ENCODE data around the gene TLE4.

The TLE4 gene

DNA sequence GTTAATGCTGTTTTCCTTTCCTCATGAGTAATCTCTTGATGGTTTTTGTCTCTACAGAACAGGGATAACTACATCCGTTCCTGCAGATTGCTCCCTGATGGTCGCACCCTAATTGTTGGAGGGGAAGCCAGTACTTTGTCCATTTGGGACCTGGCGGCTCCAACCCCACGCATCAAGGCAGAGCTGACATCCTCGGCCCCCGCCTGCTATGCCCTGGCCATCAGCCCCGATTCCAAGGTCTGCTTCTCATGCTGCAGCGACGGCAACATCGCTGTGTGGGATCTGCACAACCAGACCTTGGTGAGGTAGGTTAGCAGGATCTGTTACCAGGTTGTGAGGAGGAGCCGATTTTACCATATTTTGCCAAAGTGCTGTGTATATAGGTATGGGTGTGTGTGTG, 148.2 kb downstream of the TLE4 start:
- DNase-seq (ENCODE audit: low spot score): no peak
- TF ChIP-seq, protein P1, sequence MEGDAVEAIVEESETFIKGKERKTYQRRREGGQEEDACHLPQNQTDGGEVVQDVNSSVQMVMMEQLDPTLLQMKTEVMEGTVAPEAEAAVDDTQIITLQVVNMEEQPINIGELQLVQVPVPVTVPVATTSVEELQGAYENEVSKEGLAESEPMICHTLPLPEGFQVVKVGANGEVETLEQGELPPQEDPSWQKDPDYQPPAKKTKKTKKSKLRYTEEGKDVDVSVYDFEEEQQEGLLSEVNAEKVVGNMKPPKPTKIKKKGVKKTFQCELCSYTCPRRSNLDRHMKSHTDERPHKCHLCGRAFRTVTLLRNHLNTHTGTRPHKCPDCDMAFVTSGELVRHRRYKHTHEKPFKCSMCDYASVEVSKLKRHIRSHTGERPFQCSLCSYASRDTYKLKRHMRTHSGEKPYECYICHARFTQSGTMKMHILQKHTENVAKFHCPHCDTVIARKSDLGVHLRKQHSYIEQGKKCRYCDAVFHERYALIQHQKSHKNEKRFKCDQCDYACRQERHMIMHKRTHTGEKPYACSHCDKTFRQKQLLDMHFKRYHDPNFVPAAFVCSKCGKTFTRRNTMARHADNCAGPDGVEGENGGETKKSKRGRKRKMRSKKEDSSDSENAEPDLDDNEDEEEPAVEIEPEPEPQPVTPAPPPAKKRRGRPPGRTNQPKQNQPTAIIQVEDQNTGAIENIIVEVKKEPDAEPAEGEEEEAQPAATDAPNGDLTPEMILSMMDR (IDR thresholded peaks at IDR 0.05; ENCODE audit: extremely low read depth, missing control alignments): no peak

DNA sequence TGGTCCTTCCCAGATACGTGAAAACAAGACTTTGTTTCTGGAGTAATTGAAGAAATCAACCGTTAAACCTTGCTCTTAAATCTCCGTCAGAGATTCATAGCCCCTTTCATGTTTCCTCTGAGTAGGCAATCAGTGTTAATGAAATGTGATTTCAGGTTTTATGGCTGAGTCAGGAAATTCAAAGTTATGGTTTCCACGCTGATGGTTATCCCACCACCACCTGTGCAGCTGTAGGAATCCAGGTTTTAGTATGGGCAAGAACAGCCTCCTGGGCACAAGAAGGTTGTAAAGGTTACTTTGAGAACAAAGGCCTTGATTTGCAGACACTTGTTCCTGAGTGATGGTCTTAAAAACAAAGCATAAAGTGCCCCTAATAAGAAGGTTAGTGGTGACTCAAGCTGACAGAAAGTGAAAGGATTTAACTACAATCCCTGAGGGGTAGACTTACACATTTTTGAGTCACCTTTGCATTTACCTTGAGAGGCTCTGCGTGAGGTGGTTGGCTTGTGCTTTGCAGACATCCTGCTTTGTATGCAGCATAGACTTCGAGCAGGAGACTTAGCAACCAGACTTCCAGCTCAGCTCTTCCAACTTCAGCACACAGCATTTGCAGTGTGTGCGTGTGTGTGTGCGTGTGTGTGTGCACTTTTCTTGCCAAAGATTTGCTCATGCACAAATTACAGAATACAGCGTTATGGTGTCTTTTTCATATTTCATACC, 159.6 kb downstream of the TLE4 start:
- peak; percentile 30 for DNase-seq (ENCODE audit: low spot score)
- TF ChIP-seq, protein P1 (IDR thresholded peaks at IDR 0.05; ENCODE audit: extremely low read depth, missing control alignments): no peak

DNA sequence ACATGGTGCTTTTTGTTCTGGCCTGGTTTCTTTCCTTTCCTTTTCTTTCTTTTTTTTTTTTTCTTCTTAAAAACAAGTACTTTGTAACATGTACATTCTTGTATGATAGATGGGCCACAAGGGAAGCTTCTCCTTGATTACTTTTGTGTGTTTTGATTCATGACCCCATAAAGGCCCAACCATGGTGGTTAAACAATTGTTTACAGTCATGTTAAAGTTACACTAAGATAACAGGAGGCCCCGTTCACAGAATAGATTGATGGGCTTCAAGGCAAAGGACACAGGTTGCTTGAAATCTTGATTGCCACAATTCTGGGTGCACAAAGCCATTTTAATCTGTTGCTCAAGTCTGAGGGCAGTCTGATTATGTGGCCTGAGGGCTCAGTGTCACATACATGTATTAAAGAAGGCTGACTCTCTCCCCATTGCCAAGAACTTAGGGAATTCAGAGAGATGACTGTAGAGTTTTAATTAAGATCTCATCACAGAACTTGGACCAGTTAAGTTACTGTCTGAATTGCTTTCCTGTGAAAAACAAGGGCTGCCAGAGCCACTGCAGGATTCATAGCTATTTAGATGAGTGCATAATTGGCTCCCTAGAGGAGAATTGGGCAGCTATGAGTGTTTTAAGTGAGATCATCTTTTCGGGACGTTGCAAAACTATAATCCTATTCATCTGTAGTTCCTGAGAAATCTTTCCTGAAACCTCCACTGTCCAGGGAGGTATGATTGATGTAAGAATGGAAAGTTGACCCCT, 163.4 kb downstream of the TLE4 start:
- no peak for DNase-seq (ENCODE audit: low spot score)

DNA sequence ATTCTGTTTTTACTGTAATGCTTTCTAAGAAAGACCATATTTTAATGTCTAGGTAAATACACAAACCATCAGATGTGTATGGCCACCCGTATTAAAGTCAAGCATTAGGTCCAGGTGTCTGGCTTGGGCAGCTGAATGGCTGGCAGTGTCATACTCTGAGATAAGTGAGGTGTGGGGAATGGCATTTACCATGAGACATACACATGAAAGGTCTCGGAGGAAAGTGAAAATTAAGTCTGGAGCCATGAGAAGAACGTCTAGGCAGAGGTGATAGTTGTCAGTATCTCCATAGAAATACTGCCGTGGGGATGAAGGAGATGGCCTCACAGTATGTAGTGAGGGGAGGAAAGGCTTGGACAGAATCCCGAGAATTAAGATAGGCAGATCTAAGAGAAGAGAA, 164.3 kb downstream of the TLE4 start:
- no peak for DNase-seq (ENCODE audit: low spot score)
- TF ChIP-seq, protein P1 (IDR thresholded peaks at IDR 0.05; ENCODE audit: extremely low read depth, missing control alignments): no peak

More for the DNA sequence above, 163.4 kb downstream of the TLE4 start:
- TF ChIP-seq, protein P1 (IDR thresholded peaks at IDR 0.05; ENCODE audit: extremely low read depth, missing control alignments): no peak

DNA sequence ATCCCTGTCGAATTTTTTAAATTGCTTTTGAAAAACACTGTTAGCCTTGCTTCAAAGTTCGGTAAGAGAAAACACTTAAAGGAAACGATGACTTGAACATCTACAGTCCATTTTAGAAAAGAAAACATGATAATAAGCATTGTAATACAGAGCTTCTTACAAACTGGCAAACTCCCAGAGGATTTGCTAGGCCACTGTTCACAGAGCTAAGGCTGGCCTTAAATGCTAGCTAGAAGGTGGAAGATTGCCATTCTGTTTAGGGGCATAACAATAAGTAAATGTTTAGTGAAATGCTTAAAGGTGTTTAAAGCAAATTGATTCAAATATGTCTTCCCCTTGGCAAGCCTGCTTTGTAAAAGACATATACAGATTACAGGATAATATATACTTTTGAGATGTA, 169.6 kb downstream of the TLE4 start:
- DNase-seq (ENCODE audit: low spot score): no peak
- TF ChIP-seq, protein P1 (IDR thresholded peaks at IDR 0.05; ENCODE audit: extremely low read depth, missing control alignments): no peak

DNA sequence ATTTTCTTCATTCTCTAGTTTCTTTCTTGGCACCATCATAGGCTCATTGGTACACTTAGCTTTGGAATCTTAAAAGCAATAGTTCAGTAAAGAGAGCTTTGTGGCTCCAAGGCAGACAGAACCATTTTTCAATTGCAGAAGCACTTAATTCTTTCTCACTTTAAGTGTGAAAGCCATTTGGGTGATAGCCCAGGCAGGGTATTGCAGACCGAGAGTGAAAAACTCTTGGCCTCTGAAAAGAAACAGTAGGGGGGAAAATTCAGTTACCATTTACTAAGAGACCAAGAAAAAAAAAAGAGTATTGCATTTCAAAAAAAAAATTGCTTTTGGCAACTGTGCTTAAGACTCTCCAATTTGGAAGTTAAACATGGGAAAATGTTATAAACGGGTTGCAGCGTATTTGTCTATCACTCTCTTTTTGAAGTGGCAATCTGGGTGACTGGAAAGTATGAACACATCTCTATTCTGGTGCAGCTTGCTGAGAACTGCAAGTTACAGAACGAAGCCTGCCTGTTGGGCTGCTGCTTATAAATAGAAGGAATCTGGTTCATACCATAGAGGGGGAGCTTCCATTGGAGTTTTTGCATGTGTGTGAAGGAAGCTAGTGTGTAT, 170.5 kb downstream of the TLE4 start:
- DNase-seq (ENCODE audit: low spot score): no peak
- TF ChIP-seq, protein P1 (IDR thresholded peaks at IDR 0.05; ENCODE audit: extremely low read depth, missing control alignments): no peak

DNA sequence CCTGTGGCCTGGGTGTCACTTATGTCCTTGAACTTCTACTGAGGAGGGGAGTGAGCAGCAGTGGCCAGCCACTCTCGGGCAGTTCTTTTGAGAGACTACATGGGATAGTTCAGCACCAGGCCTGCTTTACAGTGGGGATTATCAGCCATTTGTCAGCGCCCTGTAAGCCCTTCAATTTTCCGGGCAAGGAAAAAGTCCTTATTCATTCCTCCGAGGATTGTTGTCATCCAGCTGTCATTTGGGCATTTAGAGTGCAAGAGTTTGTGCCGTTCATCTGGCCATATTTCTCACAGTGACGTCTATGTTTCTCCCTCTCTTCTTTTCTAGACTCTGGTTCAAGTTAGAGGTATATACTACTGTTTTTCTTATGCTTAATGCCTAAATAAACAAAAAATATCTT, 172.8 kb downstream of the TLE4 start:
- no peak for DNase-seq (ENCODE audit: low spot score)
- TF ChIP-seq, protein P1 (IDR thresholded peaks at IDR 0.05; ENCODE audit: extremely low read depth, missing control alignments): no peak

Measured in GM20000 (cell line).